H1 (cell line): ENCODE measurements around the gene GALNT18. TPM values are rescaled to one million over a fixed set of nuclear protein-coding genes. Genes with fewer than 3 reads are reported as not detected.
A peak's percentile ranks its signal among the peaks of the same experiment; 100 is the strongest.

Experiments
- CTCF ChIA-PET: fragments of 300-600 bp; sonication (Branson Sonifier 250); formaldehyde crosslinking; loops from one replicate; lab custom pipeline; 2021; ENCODE audit not compliant: partially characterized antibody; lab: Charles Lee
- POLR2A ChIA-PET: fragments of 300-600 bp; sonication (Branson Sonifier 250); formaldehyde crosslinking; loops from one replicate; lab custom pipeline; 2021; ENCODE audit warnings: inconsistent platforms; ENCODE audit not compliant: partially characterized antibody; lab: Charles Lee
- DNase-seq, 2 experiments: peaks; one replicate each; pipeline versions ENCODE4 v3.0.0 to v3.0.0-alpha.2; 2010 to 2022; ENCODE audit warnings: low spot score in 2 of 2, low read depth in 1 of 2, mixed read lengths in 1 of 2
- FAIRE-seq: peaks from 2 replicates; lab custom pipeline; 2011; peaks lifted over from hg19 to GRCh38; lab: Jason Lieb, UNC
- H2AFZ ChIP-seq: 2 replicates; pipeline ENCODE4 v1.8.1; 2012; ENCODE audit warnings: low read length, inconsistent platforms
- H2AK5ac ChIP-seq: 2 replicates; pipeline ENCODE4 v1.6.1; 2013; ENCODE audit warnings: low read depth, low read length
- H2BK120ac ChIP-seq: replicated peaks from 2 replicates; pipeline ENCODE3; 2013; ENCODE audit warnings: low read depth, low read length, inconsistent platforms
- H2BK12ac ChIP-seq: 2 replicates; pipeline ENCODE4 v1.6.1; 2013; ENCODE audit warnings: low read depth, low read length
- H2BK15ac ChIP-seq: 2 replicates; pipeline ENCODE4 v1.6.1; 2013; ENCODE audit warnings: low read length
- H2BK20ac ChIP-seq: 2 replicates; pipeline ENCODE4 v1.6.1; 2013; ENCODE audit warnings: low read length
- H2BK5ac ChIP-seq: 2 replicates; pipeline ENCODE4 v1.6.1; 2013; ENCODE audit warnings: low read depth, low read length
- H3K14ac ChIP-seq: 2 replicates; pipeline ENCODE4 v1.6.1; 2013; ENCODE audit warnings: inconsistent platforms; ENCODE audit not compliant: insufficient read length
- H3K18ac ChIP-seq: 2 replicates; pipeline ENCODE4 v1.6.1; 2013; ENCODE audit warnings: low read length; ENCODE audit errors: extremely low read depth
- H3K23ac ChIP-seq: 2 replicates; pipeline ENCODE4 v1.6.1; 2013; ENCODE audit warnings: inconsistent platforms; ENCODE audit not compliant: insufficient read length
- H3K23me2 ChIP-seq: 2 replicates; pipeline ENCODE4 v1.6.1; 2013; ENCODE audit warnings: low read depth, low read length
- H3K27ac ChIP-seq: 2 replicates; pipeline ENCODE4 v1.6.1; 2011; ENCODE audit warnings: low read depth, low read length, inconsistent platforms
- H3K27me3 ChIP-seq, 4 experiments: replicated peaks in 1 of 4; 1 replicate in 1 of 4; 2 replicates in 3 of 4; pipeline versions ENCODE4 v1.6.1 to v1.8.1; 2011 to 2013; ENCODE audit warnings: low read length in 3 of 4, mild to moderate bottlenecking in 3 of 4, inconsistent platforms in 2 of 4, mixed read lengths in 2 of 4, moderate library complexity in 1 of 4; ENCODE audit not compliant: control insufficient read depth in 3 of 4, insufficient read depth in 3 of 4; ENCODE audit errors: extremely low read depth in 1 of 4
- H3K36me3 ChIP-seq, 4 experiments: 2 replicates each; pipeline versions ENCODE4 v1.6.1 to v1.8.1; 2011 to 2013; ENCODE audit warnings: mild to moderate bottlenecking in 4 of 4, low read length in 3 of 4, moderate library complexity in 2 of 4, control low read depth in 1 of 4, inconsistent platforms in 1 of 4; ENCODE audit not compliant: insufficient read depth in 4 of 4, control insufficient read depth in 2 of 4
- H3K4ac ChIP-seq: replicated peaks from 2 replicates; pipeline ENCODE3; 2013; ENCODE audit warnings: low read length, low read depth, mixed read lengths, inconsistent platforms; ENCODE audit not compliant: insufficient read length
- H3K4me1 ChIP-seq, 4 experiments: replicated peaks in 1 of 4; 1 replicate in 1 of 4; 2 replicates in 3 of 4; pipeline versions ENCODE4 v1.6.1 to v1.8.1; 2011 to 2013; ENCODE audit warnings: low read length in 3 of 4, inconsistent platforms in 2 of 4, mixed read lengths in 1 of 4; ENCODE audit not compliant: insufficient read depth in 4 of 4, control insufficient read depth in 3 of 4
- H3K4me2 ChIP-seq, 2 experiments: 2 replicates each; pipeline versions ENCODE4 v1.6.1 to v1.8.1; 2011 to 2013; ENCODE audit warnings: low read depth in 2 of 2, low read length in 2 of 2, control low read depth in 1 of 2, inconsistent platforms in 1 of 2, mild to moderate bottlenecking in 1 of 2; ENCODE audit not compliant: insufficient read depth in 1 of 2
- H3K4me3 ChIP-seq, 4 experiments: fragments of 200-600, 300-600 bp in 1 of 4; sonication (generic), shearing (Covaris generic), sonication (Bioruptor Twin) in 1 of 4; 2 replicates each; pipeline versions ENCODE4 v1.5.1 to v1.8.1; 2011 to 2016; ENCODE audit warnings: low read length in 4 of 4, low read depth in 3 of 4, control low read depth in 2 of 4, inconsistent platforms in 2 of 4, mild to moderate bottlenecking in 2 of 4, mixed read lengths in 1 of 4, moderate library complexity in 1 of 4; ENCODE audit not compliant: insufficient read depth in 2 of 4; ENCODE audit errors: extremely low read depth in 1 of 4
- H3K56ac ChIP-seq: replicated peaks from 2 replicates; pipeline ENCODE3; 2013; ENCODE audit warnings: low read depth, mild to moderate bottlenecking, mixed read lengths, low read length, inconsistent platforms; ENCODE audit not compliant: insufficient read length
- H3K79me1 ChIP-seq: 2 replicates; pipeline ENCODE4 v1.6.1; 2013; ENCODE audit warnings: low read depth, low read length, control low read depth
- H3K79me2 ChIP-seq, 2 experiments: 2 replicates each; pipeline versions ENCODE4 v1.6.1 to v1.8.1; 2012 to 2013; ENCODE audit warnings: low read length in 2 of 2, mild to moderate bottlenecking in 2 of 2, inconsistent platforms in 1 of 2; ENCODE audit not compliant: insufficient read depth in 2 of 2, control insufficient read depth in 1 of 2
- H3K9ac ChIP-seq, 4 experiments: replicated peaks in 1 of 4; 1 replicate in 1 of 4; 2 replicates in 3 of 4; pipeline versions ENCODE4 v1.6.1 to v1.8.1; 2011 to 2013; ENCODE audit warnings: low read depth in 3 of 4, low read length in 3 of 4, control low read depth in 2 of 4, mild to moderate bottlenecking in 2 of 4, moderate library complexity in 2 of 4, inconsistent platforms in 1 of 4; ENCODE audit errors: extremely low read depth in 1 of 4
- H3K9me3 ChIP-seq, 2 experiments: 2 replicates each; pipeline versions ENCODE4 v1.6.1 to v1.8.1; 2012 to 2013; ENCODE audit warnings: mild to moderate bottlenecking in 2 of 2, moderate library complexity in 2 of 2, control low read depth in 1 of 2, inconsistent platforms in 1 of 2, low read depth in 1 of 2, low read length in 1 of 2, mixed read lengths in 1 of 2; ENCODE audit not compliant: insufficient read depth in 2 of 2
- H4K20me1 ChIP-seq, 2 experiments: replicated peaks in 1 of 2; 2 replicates each; pipeline versions ENCODE3 to v1.8.1; 2011 to 2013; ENCODE audit warnings: inconsistent platforms in 2 of 2, low read length in 2 of 2, mild to moderate bottlenecking in 1 of 2; ENCODE audit not compliant: insufficient read depth in 2 of 2, control insufficient read depth in 1 of 2
- H4K5ac ChIP-seq: 2 replicates; pipeline ENCODE4 v1.6.1; 2013; ENCODE audit warnings: low read length, low read depth, mixed read lengths, inconsistent platforms; ENCODE audit not compliant: insufficient read length
- H4K8ac ChIP-seq: 2 replicates; pipeline ENCODE4 v1.8.0; 2013; ENCODE audit warnings: mild to moderate bottlenecking, moderate library complexity, low read length, inconsistent platforms; ENCODE audit not compliant: insufficient read depth; ENCODE audit errors: extremely low read depth
- H4K91ac ChIP-seq: replicated peaks from 2 replicates; pipeline ENCODE3; 2013; ENCODE audit warnings: low read length, mixed read lengths, inconsistent platforms; ENCODE audit not compliant: insufficient read length
- ATF2 ChIP-seq: IDR thresholded peaks from 2 replicates; pipeline ENCODE4 v1.6.1; 2012; ENCODE audit warnings: low read length, inconsistent platforms
- BRCA1 ChIP-seq: IDR thresholded peaks from 2 replicates; pipeline ENCODE4 v1.6.1; 2012; ENCODE audit warnings: low read depth, low read length, improper control_type of control experiment
- CTBP2 ChIP-seq: IDR thresholded peaks from 2 replicates; pipeline ENCODE4 v1.7.0; 2011; ENCODE audit warnings: borderline replicate concordance, mild to moderate bottlenecking, moderate library complexity, mixed read lengths, low read length; ENCODE audit not compliant: insufficient read depth, insufficient read length
- GABPA ChIP-seq: IDR thresholded peaks from 2 replicates; pipeline ENCODE4 v1.6.1; 2011; ENCODE audit warnings: mild to moderate bottlenecking, low read length, moderate library complexity, borderline replicate concordance; ENCODE audit not compliant: insufficient read depth
- GTF2F1 ChIP-seq: IDR thresholded peaks from 2 replicates; pipeline ENCODE4 v1.6.1; 2012; ENCODE audit warnings: low read depth, low read length, improper control_type of control experiment, borderline replicate concordance
- JUND ChIP-seq: IDR thresholded peaks from 2 replicates; pipeline ENCODE4 v1.6.1; 2011; ENCODE audit warnings: mild to moderate bottlenecking, improper control_type of control experiment, low read length
- KDM1A ChIP-seq: fragments of 200-600, 300-600 bp; sonication (generic); IDR thresholded peaks from 2 replicates; pipeline ENCODE4 v1.7.1; 2016; ENCODE audit warnings: mild to moderate bottlenecking, low read length, borderline replicate concordance
- RFX5 ChIP-seq: IDR thresholded peaks from 2 replicates; pipeline ENCODE4 v1.6.1; 2011; ENCODE audit warnings: low read depth, low read length, improper control_type of control experiment, borderline replicate concordance
- SIX5 ChIP-seq: IDR thresholded peaks from 2 replicates; pipeline ENCODE4 v1.6.1; 2011; ENCODE audit warnings: mild to moderate bottlenecking, low read depth, low read length
- TAF7 ChIP-seq: optimal IDR thresholded peaks from 2 replicates; pipeline ENCODE3; 2011; ENCODE audit warnings: low read depth, mild to moderate bottlenecking, inconsistent platforms, low read length, moderate library complexity, borderline replicate concordance
- WGBS, 2 experiments: shearing (Covaris generic) in 1 of 2; methylation state at CpG; one replicate each; pipeline versions ENCODE4 v1.1.6 to v1.1.7; 2013 to 2015; ENCODE audit warnings: low lambda C conversion rate in 2 of 2, mixed read lengths in 2 of 2, inconsistent platforms in 1 of 2, low coverage in 1 of 2, missing lambda C conversion rate in 1 of 2; ENCODE audit not compliant: insufficient replicate concordance in 2 of 2, insufficient coverage in 1 of 2, insufficient read length in 1 of 2; ENCODE audit errors: extremely low coverage in 1 of 2, missing lambda C conversion rate in 1 of 2; 5-methylcytosine and 5-hydroxymethylcytosine counted together
- polyA plus RNA-seq, 7 experiments: library from polyadenylated mRNA; depleted of rRNA in 3 of 7; stranded (reverse) in 5 of 7; unstranded in 2 of 7; fragments of >200 nt in 5 of 7; fragments of 200-250 nt in 2 of 7; gene quantifications; 1 replicate in 5 of 7; 2 replicates in 1 of 7; 4 replicates in 1 of 7; pipeline versions ENCODE4 v1.2.1 to v1.2.3, GENCODE V29; 2011 to 2013; ENCODE audit warnings: missing spikeins in 2 of 7, mixed read lengths in 2 of 7
- total RNA-seq: library from RNA; stranded (reverse); fragmentation: NEBNext Ultra II Directional; extraction: Animal tissue kit (Norgen Biotek cat#: 25700); gene quantifications from 2 replicates; pipeline ENCODE4 v1.2.1, GENCODE V29; 2021
- TF ChIP-seq, protein P1 (sequence below): IDR thresholded peaks from 2 replicates; pipeline ENCODE4 v1.6.1; 2011; ENCODE audit warnings: low read length, improper control_type of control experiment

Gene GALNT18
- total and polyA plus RNA-seq, 2 of the 8 experiments (the other 6 are each of a cell fraction or from before 2014, with no cell fraction given): 6.0 to 9.4 TPM

DNA sequence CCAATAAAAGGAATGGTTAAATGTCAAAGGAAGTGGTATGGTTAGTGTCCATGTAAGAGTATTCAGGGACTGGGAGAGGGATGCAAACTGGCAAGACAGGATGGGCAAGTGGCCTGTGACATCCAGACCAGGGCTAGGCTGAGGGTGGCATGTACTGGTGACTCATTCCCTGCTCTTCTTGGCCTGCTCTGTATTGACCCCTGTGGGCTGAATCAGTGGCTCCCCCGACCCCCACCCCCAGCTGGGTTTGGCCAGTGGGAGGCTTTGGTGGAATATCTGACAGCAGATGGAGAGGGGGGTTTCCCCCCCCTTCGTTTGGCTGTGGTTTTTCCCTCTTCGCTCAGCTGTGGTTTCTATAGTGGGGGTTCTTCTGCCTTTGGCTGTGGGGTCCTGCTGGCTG, 356.5 kb downstream of the GALNT18 start:
- DNase-seq: no peak
- no peak overlapping the region for H2BK15ac ChIP-seq
- no peak overlapping the region for H3K4ac ChIP-seq
- WGBS, 2 experiments: 83% methylated on average over 3 of the region's 3 CpGs; no CpG with 5 or more reads in 1 of the 2 experiments
- peak overlapping the region; percentile 93; the same call in 1 of the 2 replicates for H2BK12ac ChIP-seq
- FAIRE-seq: no peak
- no peak overlapping the region for H2AK5ac ChIP-seq
- H3K36me3 ChIP-seq: no peaks in the 10 kb centered on the region
- no peak overlapping the region for H3K23ac ChIP-seq
- no peaks in the 10 kb centered on the region for H3K9me3 ChIP-seq
- H3K79me1 ChIP-seq: no peaks in the 10 kb centered on the region
- H2AFZ ChIP-seq: no peak overlapping the region
- no peak overlapping the region for H4K5ac ChIP-seq
- H3K4me3 ChIP-seq: no peak overlapping the region
- H3K79me2 ChIP-seq: no peaks in the 10 kb centered on the region
- no peak overlapping the region for H3K9ac ChIP-seq
- no peak overlapping the region for H2BK20ac ChIP-seq
- ChIA-PET CTCF (interaction anchor here (0.6 to 3.1 kb wide), 8 partner anchors 32 to 326 kb away, joined by 3 to 13 read pairs (median 3); no protein-coding TSS in a partner anchor), POLR2A (no interaction called here)
- no peaks in the 10 kb centered on the region for H3K23me2 ChIP-seq
- no peak overlapping the region for H3K27ac ChIP-seq
- H2BK5ac ChIP-seq: no peak overlapping the region
- peaks cover 0 to 7% (median 2%) of the 10 kb centered on the region in 4 experiments; a peak in 3 of 7 replicates for H3K4me1 ChIP-seq
- H4K91ac ChIP-seq: no peak overlapping the region
- no peak overlapping the region for H3K14ac ChIP-seq
- no peaks in the 10 kb centered on the region for H4K20me1 ChIP-seq
- no peak overlapping the region for H3K18ac ChIP-seq
- no peak overlapping the region for H2BK120ac ChIP-seq
- H3K56ac ChIP-seq: no peak overlapping the region
- no peak overlapping the region for H3K4me2 ChIP-seq
- H3K27me3 ChIP-seq: no peaks in the 10 kb centered on the region
- no peak overlapping the region for H4K8ac ChIP-seq
- TF ChIP-seq GTF2F1 (no peak), ATF2 (no peak), SIX5 (no peak), TAF7 (no peak), RFX5 (no peak), KDM1A (no peak), GABPA (no peak), JUND (no peak), CTBP2 (no peak), BRCA1 (no peak)
- TF ChIP-seq, protein P1, sequence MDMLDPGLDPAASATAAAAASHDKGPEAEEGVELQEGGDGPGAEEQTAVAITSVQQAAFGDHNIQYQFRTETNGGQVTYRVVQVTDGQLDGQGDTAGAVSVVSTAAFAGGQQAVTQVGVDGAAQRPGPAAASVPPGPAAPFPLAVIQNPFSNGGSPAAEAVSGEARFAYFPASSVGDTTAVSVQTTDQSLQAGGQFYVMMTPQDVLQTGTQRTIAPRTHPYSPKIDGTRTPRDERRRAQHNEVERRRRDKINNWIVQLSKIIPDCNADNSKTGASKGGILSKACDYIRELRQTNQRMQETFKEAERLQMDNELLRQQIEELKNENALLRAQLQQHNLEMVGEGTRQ: no peak
